RPMI8226 (cell line): ENCODE measurements around the gene RHBDF2.

ENCODE experiments used
- DNase-seq: peaks from one replicate; pipeline ENCODE4 v3.0.0-alpha.2; 2015

RHBDF2 gene

GRCh38 chr17:76501018-76501826 lies at the start of gene RHBDF2:
Gene RHBDF2, minus strand, starts transcription at chr17:76501423. Its CDS starts 19,899 bp downstream, at chr17:76481524.
- DNase-seq, result peak; percentile 93

DNA sequence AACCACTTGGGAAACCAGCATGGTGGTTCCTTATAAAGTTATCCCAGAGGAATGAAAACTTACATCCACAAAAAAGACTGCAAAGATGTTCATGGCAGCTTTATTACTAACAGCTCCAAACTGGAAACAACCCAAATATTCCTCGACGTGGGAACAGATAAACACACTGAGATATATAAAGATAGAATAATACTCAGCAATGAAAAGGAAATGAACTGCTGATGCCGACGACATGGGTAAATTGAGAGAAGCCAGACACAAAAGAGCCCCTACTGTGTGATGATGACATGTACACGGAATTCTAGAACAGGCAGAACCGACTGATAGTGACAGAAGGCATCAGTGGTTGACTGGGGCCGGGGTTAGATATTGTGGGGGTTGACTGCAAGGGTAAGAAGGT lies 48.3 kb upstream of the RHBDF2 start:
- DNase-seq, result no peak

- DNase-seq, result no peak
These were observed 47.9 kb upstream of the RHBDF2 start for GRCh38 chr17:76549215-76549518.

DNA sequence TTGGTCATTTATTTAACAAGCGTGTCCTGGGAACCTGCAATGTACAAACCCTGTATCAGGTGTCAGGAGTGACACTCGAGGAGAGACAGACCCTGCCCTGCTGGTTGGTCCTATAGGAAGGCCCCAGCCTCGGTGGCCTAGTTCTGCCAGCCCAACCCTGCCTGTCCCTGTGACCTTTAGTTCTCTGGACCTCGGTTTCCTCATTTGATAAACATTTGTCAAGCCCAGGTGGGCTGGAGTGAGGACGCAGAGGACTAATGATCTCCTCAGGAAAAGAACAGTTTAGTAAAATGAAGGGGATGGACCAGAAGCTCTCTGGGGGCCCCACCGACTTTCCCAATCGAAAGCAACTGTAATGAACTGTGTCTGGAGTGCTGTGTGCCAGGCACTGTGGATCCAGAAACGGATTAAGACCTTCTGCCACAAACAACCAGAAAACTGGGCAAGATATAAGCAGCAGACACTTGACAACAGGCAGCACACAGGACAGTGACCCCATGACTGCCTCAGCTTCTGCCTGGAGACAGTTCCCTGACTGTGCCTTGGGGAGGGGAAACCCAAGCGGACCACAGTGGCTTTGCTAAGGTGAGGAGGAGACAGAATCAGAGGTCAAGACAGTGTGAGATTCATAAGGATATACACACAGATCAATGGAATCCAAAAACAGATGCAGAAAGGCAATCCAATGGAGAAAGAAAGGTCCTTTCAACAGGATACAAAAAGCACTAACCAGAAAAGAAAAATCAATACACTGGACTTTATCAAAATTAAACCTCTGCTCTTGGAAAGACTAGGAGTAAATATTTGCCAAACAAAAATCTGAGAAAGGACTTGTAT lies 47.4 kb upstream of the RHBDF2 start:
- DNase-seq, result no peak

- no peak for DNase-seq
These were observed 46.5 kb upstream of the RHBDF2 start for GRCh38 chr17:76547642-76548202.

DNA sequence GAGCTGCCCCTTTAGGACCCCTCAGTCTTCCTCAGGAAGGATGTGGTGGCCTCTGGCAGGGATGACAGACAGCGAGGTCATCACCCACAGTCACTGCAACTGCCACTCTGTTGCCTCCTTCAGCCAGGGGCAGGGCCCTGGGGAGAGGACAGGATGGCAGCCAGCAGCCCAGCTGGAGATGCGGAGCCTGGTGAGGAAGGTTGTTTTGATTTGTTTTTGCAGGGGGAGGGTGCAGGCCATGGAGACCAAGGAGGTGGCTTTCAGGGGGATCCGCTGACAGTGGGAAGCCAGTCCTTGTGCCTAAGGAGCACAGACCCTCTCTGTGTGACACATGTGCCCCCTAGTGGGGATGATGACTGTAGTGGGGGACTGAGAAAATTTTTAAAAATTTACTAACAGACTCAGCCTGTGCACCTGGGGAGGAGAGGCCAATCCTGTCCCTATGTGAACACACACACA lies 46.0 kb upstream of the RHBDF2 start:
- DNase-seq, result peak; percentile 68

GRCh38 chr17:76546556-76547182 lies 45.4 kb upstream of the RHBDF2 start:
- DNase-seq, result no peak

- no peak for DNase-seq
These were observed 44.8 kb upstream of the RHBDF2 start for GRCh38 chr17:76545918-76546555.

GRCh38 chr17:76544546-76545365 lies 43.5 kb upstream of the RHBDF2 start:
- DNase-seq, result no peak

GRCh38 chr17:76543826-76544545 lies 42.8 kb upstream of the RHBDF2 start:
- DNase-seq, result no peak

DNA sequence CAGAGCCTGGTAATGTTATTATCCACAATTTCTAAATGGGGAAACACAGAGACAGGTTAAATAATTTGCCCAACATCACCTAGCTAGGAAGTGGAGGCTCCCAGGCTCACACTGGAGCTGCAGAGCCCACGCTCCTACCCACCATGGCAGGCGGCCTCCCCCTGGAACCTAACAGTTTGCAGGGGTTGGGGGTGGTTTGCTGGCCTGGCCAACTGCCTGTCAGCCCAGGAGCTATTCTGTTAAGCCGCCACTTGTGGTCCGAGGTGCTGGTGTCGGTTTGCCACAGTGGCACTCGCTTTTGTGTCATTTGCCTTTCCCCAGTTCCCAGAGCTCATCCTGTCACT lies 42.2 kb upstream of the RHBDF2 start:
- DNase-seq, result no peak

DNA sequence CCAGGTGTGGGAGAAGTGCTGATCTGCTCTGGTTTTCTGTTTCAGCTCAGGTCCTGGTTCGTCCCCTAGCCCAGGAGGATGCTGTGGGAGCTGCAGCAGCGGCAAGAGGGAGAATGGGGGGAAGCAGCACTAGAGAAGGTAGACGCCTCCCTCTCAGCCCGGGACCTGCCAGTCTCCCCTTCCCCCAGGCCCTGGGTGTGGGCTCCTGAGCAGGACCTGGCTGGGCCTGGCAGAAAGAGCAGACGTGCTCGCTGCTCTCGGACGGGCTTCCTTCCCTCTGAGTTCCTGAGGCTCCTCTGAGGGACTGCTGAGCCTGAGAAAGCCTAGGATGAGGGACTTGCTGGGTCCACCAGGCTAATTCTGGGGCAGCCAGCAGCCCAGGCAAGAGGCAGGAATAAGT lies 41.8 kb upstream of the RHBDF2 start:
- no peak for DNase-seq

- no peak for DNase-seq
These were observed 41.3 kb upstream of the RHBDF2 start for GRCh38 chr17:76542566-76542971.

DNA sequence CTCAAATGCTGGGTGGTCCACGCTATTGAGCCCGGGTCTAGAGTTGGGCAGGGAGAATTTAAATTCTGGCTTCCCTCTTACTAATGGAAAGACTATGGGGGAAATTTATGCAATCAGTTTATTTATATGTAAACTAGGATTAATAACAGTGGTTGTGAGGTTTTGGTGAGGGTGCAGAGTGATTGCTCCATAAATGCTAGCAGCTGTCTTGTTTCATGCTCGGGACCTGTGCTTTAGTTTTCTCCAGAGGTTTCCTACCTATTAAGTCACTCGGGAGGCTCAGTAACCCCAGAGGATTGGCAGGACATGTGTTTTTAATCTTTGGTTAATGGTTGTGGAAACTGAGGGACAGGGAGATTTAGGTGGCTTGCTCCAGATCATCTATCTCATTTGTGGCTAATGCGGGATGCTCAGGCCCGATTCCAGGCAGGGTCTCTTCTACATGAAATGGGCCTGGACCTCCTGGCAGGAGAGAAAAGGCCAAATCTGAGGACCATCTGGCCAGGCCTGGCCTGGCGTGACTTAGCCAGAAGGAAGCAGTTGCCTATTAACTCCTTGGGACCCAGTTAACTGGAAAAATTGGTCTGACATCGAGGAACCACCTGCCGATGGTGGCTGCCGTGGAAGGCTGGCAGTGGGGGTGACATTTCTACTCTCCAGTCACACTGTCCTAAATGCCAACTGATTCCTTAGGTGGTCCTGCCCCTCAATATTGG lies 40.7 kb upstream of the RHBDF2 start:
- DNase-seq, result no peak

DNA sequence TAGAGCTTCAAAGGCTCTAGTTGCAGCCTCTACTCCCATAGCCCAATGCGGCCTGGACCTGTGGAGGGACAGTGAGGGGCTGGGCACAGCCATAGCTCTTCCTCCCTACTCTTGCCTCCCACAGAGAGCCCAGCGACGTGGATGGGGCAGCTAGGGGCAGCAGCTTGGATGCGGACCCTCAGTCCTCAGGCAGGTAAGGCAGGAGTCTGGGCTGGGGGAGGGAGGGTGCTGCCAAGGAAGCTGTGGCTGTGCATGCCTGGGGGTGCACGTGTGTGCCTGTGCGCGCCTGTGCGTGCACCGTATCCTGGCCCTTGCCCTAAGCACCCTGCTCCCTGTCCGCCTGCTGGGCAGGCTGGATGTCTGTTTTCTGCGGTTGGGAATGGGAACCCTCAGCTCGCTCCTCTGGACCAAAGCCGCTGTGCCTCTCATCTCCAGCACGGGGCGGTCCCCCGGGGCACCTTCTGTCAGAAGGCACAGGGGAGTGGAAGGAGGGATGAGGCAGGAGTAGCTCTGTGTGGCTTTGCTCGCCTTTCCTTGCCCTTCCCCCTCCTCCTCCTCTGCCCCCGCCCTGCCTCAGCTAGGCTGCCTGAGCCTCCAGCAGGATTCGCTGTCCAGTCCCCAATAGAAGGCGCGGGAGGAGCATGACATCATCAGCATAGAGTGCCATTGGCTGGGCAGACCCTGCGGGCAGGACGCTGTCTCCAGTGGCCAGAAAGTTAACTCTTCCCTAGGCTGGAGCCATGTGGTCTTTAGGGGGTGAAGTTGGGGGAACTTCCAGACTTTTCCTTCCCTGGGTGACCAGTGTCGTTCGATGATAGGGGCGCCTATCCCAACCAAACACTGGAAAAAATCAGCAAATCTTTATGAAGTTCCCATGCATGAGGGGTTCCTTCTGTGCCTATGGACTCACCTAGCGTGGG lies 39.4 kb upstream of the RHBDF2 start:
- DNase-seq, result peak; percentile 82

- no peak for DNase-seq
These were observed 38.5 kb upstream of the RHBDF2 start, which contains the start of gene PRCD for GRCh38 chr17:76539631-76540271. Gene PRCD, plus strand, starts transcription at chr17:76540044. Its CDS starts 98 bp downstream, at chr17:76540142.

GRCh38 chr17:76538941-76539570 lies 37.8 kb upstream of the RHBDF2 start:
- no peak for DNase-seq

- DNase-seq, result no peak
These were observed 37.2 kb upstream of the RHBDF2 start for GRCh38 chr17:76538281-76538931.
